DND-41 (cell line): ENCODE results near the gene CCDC138.

Source experiments
- ATAC-seq: fragments of 200-7000 bp; cut with Tn5 transposase; 3 replicates; pipeline ENCODE4 v1.9.1; 2021; ENCODE audit warnings: low read depth; ENCODE audit not compliant: insufficient read depth
- DNase-seq: peaks from one replicate; pipeline ENCODE4 v3.0.0-alpha.2; 2020
- H2AFZ ChIP-seq: 2 replicates; pipeline ENCODE4 v1.6.0; 2012; ENCODE audit warnings: low read depth, low read length
- H3K27ac ChIP-seq: 2 replicates; pipeline ENCODE4 v1.5.1; 2012; ENCODE audit warnings: low read length, inconsistent platforms
- H3K27me3 ChIP-seq: fragments of 200-600 bp; sonication (generic); 2 replicates; pipeline ENCODE4 v1.6.0; 2012; ENCODE audit warnings: low read length, mild to moderate bottlenecking, inconsistent platforms; ENCODE audit not compliant: insufficient read depth, poor library complexity
- H3K36me3 ChIP-seq: 2 replicates; pipeline ENCODE4 v1.5.1; 2012; ENCODE audit warnings: low read length, inconsistent platforms; ENCODE audit not compliant: insufficient read depth
- H3K4me1 ChIP-seq: 2 replicates; pipeline ENCODE4 v1.5.1; 2012; ENCODE audit warnings: mild to moderate bottlenecking, low read length; ENCODE audit not compliant: insufficient read depth
- H3K4me2 ChIP-seq: 2 replicates; pipeline ENCODE4 v1.6.0; 2012; ENCODE audit warnings: mild to moderate bottlenecking, moderate library complexity, low read length, inconsistent platforms; ENCODE audit not compliant: insufficient read depth
- H3K4me3 ChIP-seq, 2 experiments: fragments of 200-600 bp in 1 of 2; shearing (Covaris generic) in 1 of 2; 2 replicates each; pipeline ENCODE4 v1.5.1; 2012 to 2016; ENCODE audit warnings: inconsistent platforms in 2 of 2, low read length in 2 of 2, mild to moderate bottlenecking in 2 of 2, low read depth in 1 of 2, moderate library complexity in 1 of 2
- H3K79me2 ChIP-seq: 2 replicates; pipeline ENCODE4 v1.6.0; 2012; ENCODE audit warnings: low read length, inconsistent platforms; ENCODE audit not compliant: insufficient read depth
- H3K9ac ChIP-seq: 2 replicates; pipeline ENCODE4 v1.6.0; 2012; ENCODE audit warnings: low read depth, mild to moderate bottlenecking, inconsistent platforms, low read length, moderate library complexity
- H3K9me3 ChIP-seq: 2 replicates; pipeline ENCODE4 v1.5.1; 2012; ENCODE audit warnings: low read length, moderate library complexity, mild to moderate bottlenecking, inconsistent platforms; ENCODE audit not compliant: insufficient read depth, severe bottlenecking
- H4K20me1 ChIP-seq: 2 replicates; pipeline ENCODE4 v1.6.0; 2012; ENCODE audit warnings: low read length; ENCODE audit not compliant: insufficient read depth
- CTCF ChIP-seq: IDR thresholded peaks from 2 replicates; pipeline ENCODE4 v1.5.1; 2012; ENCODE audit warnings: borderline replicate concordance, low read length, moderate library complexity, mild to moderate bottlenecking; ENCODE audit not compliant: poor library complexity, severe bottlenecking; ENCODE audit errors: extremely low read depth
- EZH2 ChIP-seq: IDR thresholded peaks from 3 replicates; pipeline ENCODE4 v1.6.1; 2012; ENCODE audit warnings: borderline replicate concordance, low read depth, mild to moderate bottlenecking, moderate library complexity, low read length, inconsistent platforms; ENCODE audit not compliant: severe bottlenecking

The CCDC138 gene

GRCh38 chr2:108898315-108899082 lies 111.9 kb downstream of the CCDC138 start:
- Histone ChIP-seq H3K27ac (no peak overlapping the region), H3K9ac (no peak overlapping the region), H3K36me3 (no peaks in the 10 kb centered on the region; the same call in 1 of the 2 replicates), H3K4me1 (no peaks in the 10 kb centered on the region), H3K4me2 (no peak overlapping the region), H3K9me3 (no peaks in the 10 kb centered on the region), H3K79me2 (no peaks in the 10 kb centered on the region), H3K27me3 (no peaks in the 10 kb centered on the region), H3K4me3 (no peak overlapping the region), H2AFZ (no peak overlapping the region), H4K20me1 (no peaks in the 10 kb centered on the region)
- no peak for DNase-seq
- no peak for ATAC-seq
- TF ChIP-seq CTCF: no peak
- no peak for TF ChIP-seq EZH2

GRCh38 chr2:108904680-108905079 lies 118.1 kb downstream of the CCDC138 start:
- TF ChIP-seq EZH2: no peak
- no peak for TF ChIP-seq CTCF
- H3K27ac ChIP-seq: no peak overlapping the region
- no peak for ATAC-seq

DNA sequence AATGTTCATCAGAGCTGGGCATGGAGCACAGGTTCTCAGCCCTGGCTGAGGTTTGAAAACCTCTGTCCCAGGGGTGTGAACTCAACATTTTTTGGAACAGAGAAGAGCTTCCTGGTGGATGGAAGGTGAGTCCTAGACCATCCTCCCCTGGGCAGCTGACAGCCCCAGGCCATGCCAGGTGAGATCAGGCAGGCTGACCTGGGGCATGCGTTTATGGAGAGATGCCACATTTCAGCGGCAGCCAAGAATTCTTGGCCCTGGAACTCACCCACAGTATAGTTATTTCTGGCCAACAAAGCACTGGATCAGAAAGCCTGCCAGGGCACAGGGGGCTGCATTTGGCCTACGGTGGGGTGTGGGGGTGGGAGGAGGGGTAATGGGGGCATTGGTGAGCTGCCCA lies 118.6 kb downstream of the CCDC138 start:
- Histone ChIP-seq H3K4me3 (no peak overlapping the region), H3K4me1 (no peaks in the 10 kb centered on the region), H3K4me2 (no peak overlapping the region), H4K20me1 (no peaks in the 10 kb centered on the region), H3K27me3 (no peaks in the 10 kb centered on the region), H3K36me3 (no peaks in the 10 kb centered on the region), H3K9me3 (no peaks in the 10 kb centered on the region), H2AFZ (no peak overlapping the region), H3K9ac (no peak overlapping the region), H3K27ac (no peak overlapping the region), H3K79me2 (no peaks in the 10 kb centered on the region)
- no peak for TF ChIP-seq CTCF
- no peak for TF ChIP-seq EZH2
- no peak for ATAC-seq
- no peak for DNase-seq

More at GRCh38 chr2:108904680-108905079, 118.1 kb downstream of the CCDC138 start:
- Histone ChIP-seq H3K4me3 (no peak overlapping the region), H3K4me2 (no peak overlapping the region), H3K9ac (no peak overlapping the region), H3K36me3 (no peaks in the 10 kb centered on the region), H4K20me1 (no peaks in the 10 kb centered on the region), H3K79me2 (no peaks in the 10 kb centered on the region), H3K27me3 (no peaks in the 10 kb centered on the region), H3K9me3 (no peaks in the 10 kb centered on the region), H3K4me1 (no peaks in the 10 kb centered on the region), H2AFZ (no peak overlapping the region)
- DNase-seq: no peak
